Measurements from ENCODE around the gene GFRA1.

DNA sequence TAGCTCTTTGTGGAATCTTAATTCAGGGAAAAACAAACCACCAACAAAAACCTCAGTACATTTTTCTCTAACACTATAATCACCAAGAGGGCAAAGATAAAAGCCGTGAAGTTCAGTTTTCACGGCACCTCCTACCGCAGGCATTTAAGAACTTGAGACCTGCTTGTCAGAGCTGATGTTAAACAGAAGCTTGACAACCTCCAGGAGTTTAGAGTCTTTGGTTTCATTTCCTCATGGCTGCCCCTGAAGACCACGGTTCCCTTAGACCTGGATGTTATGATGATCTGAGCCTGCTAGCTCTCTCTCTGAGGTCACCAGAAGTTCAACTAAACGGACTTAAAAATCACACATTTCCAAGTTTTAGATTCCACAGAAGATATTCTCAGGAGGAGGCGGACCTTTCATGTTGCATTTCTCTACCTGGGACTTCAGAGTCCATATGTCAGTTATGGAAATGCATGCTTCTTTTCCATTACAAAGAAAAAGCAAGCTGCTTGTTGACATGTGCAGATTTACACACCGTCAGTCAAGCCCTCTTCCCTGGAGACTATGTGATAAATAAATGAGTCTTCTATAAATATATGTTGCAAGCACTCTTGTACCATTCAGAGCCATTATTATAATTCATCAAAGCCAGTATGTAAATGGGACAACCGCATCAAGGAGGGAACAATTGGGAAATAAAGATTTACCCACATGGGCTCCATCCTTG is 258.0 kb downstream of the GFRA1 start:
- no peak for TF ChIP-seq EP300 (IDR thresholded peaks at IDR 0.05)
- TF ChIP-seq MAZ (IDR thresholded peaks at IDR 0.05; ENCODE audit: borderline replicate concordance, low read depth, low read length): no peak
- no peak for TF ChIP-seq CEBPB (IDR thresholded peaks at IDR 0.05)
- TF ChIP-seq, protein P1, sequence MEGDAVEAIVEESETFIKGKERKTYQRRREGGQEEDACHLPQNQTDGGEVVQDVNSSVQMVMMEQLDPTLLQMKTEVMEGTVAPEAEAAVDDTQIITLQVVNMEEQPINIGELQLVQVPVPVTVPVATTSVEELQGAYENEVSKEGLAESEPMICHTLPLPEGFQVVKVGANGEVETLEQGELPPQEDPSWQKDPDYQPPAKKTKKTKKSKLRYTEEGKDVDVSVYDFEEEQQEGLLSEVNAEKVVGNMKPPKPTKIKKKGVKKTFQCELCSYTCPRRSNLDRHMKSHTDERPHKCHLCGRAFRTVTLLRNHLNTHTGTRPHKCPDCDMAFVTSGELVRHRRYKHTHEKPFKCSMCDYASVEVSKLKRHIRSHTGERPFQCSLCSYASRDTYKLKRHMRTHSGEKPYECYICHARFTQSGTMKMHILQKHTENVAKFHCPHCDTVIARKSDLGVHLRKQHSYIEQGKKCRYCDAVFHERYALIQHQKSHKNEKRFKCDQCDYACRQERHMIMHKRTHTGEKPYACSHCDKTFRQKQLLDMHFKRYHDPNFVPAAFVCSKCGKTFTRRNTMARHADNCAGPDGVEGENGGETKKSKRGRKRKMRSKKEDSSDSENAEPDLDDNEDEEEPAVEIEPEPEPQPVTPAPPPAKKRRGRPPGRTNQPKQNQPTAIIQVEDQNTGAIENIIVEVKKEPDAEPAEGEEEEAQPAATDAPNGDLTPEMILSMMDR (IDR thresholded peaks at IDR 0.05): no peak
- TF ChIP-seq RCOR1 (IDR thresholded peaks at IDR 0.05; ENCODE audit: low read depth, low read length): no peak
- TF ChIP-seq CHD2 (IDR thresholded peaks at IDR 0.05; ENCODE audit: low read length, partially characterized antibody): no peak
- TF ChIP-seq, protein P2, sequence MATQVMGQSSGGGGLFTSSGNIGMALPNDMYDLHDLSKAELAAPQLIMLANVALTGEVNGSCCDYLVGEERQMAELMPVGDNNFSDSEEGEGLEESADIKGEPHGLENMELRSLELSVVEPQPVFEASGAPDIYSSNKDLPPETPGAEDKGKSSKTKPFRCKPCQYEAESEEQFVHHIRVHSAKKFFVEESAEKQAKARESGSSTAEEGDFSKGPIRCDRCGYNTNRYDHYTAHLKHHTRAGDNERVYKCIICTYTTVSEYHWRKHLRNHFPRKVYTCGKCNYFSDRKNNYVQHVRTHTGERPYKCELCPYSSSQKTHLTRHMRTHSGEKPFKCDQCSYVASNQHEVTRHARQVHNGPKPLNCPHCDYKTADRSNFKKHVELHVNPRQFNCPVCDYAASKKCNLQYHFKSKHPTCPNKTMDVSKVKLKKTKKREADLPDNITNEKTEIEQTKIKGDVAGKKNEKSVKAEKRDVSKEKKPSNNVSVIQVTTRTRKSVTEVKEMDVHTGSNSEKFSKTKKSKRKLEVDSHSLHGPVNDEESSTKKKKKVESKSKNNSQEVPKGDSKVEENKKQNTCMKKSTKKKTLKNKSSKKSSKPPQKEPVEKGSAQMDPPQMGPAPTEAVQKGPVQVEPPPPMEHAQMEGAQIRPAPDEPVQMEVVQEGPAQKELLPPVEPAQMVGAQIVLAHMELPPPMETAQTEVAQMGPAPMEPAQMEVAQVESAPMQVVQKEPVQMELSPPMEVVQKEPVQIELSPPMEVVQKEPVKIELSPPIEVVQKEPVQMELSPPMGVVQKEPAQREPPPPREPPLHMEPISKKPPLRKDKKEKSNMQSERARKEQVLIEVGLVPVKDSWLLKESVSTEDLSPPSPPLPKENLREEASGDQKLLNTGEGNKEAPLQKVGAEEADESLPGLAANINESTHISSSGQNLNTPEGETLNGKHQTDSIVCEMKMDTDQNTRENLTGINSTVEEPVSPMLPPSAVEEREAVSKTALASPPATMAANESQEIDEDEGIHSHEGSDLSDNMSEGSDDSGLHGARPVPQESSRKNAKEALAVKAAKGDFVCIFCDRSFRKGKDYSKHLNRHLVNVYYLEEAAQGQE (IDR thresholded peaks at IDR 0.05): no peak
- TF ChIP-seq MYC (IDR thresholded peaks at IDR 0.05; ENCODE audit: borderline replicate concordance, low read length): no peak
